OCI-LY3 (cell line): ENCODE measurements around the gene RRAD.

Experiments used
- H2AFZ ChIP-seq: fragments of 200-600, 300-600 bp; shearing (Covaris generic); 2 replicates; pipeline ENCODE4 v1.6.0; 2014; ENCODE audit warnings: antibody characterized with exemption, low read depth, low read length
- H3K27ac ChIP-seq: fragments of 200-600, 300-600 bp; sonication (generic); 2 replicates; pipeline ENCODE4 v1.5.1; 2014; ENCODE audit warnings: mild to moderate bottlenecking, low read length, moderate library complexity, mixed read lengths
- H3K27me3 ChIP-seq: fragments of 200-600, 300-600 bp; sonication (generic); 2 replicates; pipeline ENCODE4 v1.6.1; 2014; ENCODE audit warnings: low read depth, low read length, mixed read lengths
- H3K36me3 ChIP-seq: fragments of 200-600, 300-600 bp; sonication (generic); replicated peaks from 2 replicates; pipeline ENCODE3; 2014; ENCODE audit warnings: low read depth, low read length, mixed read lengths
- H3K4me1 ChIP-seq: fragments of 300-600, 200-600 bp; sonication (generic); 2 replicates; pipeline ENCODE4 v1.6.1; 2014; ENCODE audit warnings: low read length, mixed read lengths
- H3K4me2 ChIP-seq: fragments of 200-600, 300-600 bp; sonication (generic); 2 replicates; pipeline ENCODE4 v1.6.1; 2014; ENCODE audit warnings: low read length, mixed read lengths
- H3K4me3 ChIP-seq: fragments of 300-600, 200-600 bp; sonication (generic); 2 replicates; pipeline ENCODE4 v1.5.1; 2014; ENCODE audit warnings: antibody characterized with exemption, mild to moderate bottlenecking, low read length, moderate library complexity
- H3K79me2 ChIP-seq: fragments of 300-600, 200-600 bp; shearing (Covaris generic); 2 replicates; pipeline ENCODE4 v1.6.1; 2014; ENCODE audit warnings: mild to moderate bottlenecking, low read length, mixed read lengths
- H3K9ac ChIP-seq: fragments of 300-600, 200-600 bp; shearing (Covaris generic); 2 replicates; pipeline ENCODE4 v1.6.0; 2014; ENCODE audit warnings: mild to moderate bottlenecking, low read length, moderate library complexity
- H3K9me3 ChIP-seq: fragments of 200-600, 300-600 bp; shearing (Covaris generic); 2 replicates; pipeline ENCODE4 v1.6.1; 2014; ENCODE audit warnings: low read length, mixed read lengths; ENCODE audit not compliant: insufficient read depth
- H4K20me1 ChIP-seq: fragments of 200-600, 300-600 bp; sonication (generic); 2 replicates; pipeline ENCODE4 v1.6.1; 2016; ENCODE audit warnings: low read length, mixed read lengths; ENCODE audit not compliant: insufficient read depth
- EZH2phosphoT487 ChIP-seq: fragments of 200-600 bp; shearing (Covaris generic); IDR thresholded peaks from 2 replicates; pipeline ENCODE4 v1.6.1; 2018; ENCODE audit warnings: antibody characterized with exemption, mixed run types, low read depth
- TF ChIP-seq, protein P1 (sequence below): fragments of 200-600, 300-600 bp; sonication (generic); IDR thresholded peaks from 2 replicates; pipeline ENCODE4 v1.5.1; 2014; ENCODE audit warnings: antibody characterized with exemption, low read length, low read depth

RRAD gene

DNA sequence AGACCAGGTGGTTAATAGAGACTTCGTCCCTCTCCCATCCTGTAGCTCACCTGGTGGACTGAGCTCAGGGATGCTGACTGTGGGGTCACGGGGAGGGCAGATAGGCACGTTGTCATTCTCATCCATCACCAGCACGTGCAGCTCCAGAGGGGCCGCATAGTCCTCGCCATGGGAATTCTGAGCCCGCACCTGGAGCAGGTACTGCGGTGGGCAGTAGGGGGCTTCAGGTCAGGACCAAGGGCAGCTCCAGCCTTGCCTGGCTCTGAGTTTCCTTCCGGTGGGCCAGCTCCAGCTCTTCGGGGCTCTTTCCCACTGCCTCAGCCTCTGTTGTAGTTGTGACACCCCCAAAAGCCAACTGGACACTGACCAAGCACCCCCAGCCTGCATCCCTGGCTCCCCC lies 12.3 kb downstream of the RRAD start:
- Histone ChIP-seq H2AFZ (no peak overlapping the region), H3K27me3 (0 out of 2 replicates have a peak, but pooled peaks cover 8% of the 10 kb centered on the region), H3K4me1 (no peaks in the 10 kb centered on the region), H3K27ac (no peak overlapping the region), H3K36me3 (no peaks in the 10 kb centered on the region), H3K9me3 (no peaks in the 10 kb centered on the region), H3K4me3 (no peak overlapping the region), H4K20me1 (no peaks in the 10 kb centered on the region), H3K79me2 (no peaks in the 10 kb centered on the region), H3K9ac (no peak overlapping the region), H3K4me2 (no peak overlapping the region)
- no peak for TF ChIP-seq EZH2phosphoT487
- TF ChIP-seq, protein P1, sequence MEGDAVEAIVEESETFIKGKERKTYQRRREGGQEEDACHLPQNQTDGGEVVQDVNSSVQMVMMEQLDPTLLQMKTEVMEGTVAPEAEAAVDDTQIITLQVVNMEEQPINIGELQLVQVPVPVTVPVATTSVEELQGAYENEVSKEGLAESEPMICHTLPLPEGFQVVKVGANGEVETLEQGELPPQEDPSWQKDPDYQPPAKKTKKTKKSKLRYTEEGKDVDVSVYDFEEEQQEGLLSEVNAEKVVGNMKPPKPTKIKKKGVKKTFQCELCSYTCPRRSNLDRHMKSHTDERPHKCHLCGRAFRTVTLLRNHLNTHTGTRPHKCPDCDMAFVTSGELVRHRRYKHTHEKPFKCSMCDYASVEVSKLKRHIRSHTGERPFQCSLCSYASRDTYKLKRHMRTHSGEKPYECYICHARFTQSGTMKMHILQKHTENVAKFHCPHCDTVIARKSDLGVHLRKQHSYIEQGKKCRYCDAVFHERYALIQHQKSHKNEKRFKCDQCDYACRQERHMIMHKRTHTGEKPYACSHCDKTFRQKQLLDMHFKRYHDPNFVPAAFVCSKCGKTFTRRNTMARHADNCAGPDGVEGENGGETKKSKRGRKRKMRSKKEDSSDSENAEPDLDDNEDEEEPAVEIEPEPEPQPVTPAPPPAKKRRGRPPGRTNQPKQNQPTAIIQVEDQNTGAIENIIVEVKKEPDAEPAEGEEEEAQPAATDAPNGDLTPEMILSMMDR = no peak

DNA sequence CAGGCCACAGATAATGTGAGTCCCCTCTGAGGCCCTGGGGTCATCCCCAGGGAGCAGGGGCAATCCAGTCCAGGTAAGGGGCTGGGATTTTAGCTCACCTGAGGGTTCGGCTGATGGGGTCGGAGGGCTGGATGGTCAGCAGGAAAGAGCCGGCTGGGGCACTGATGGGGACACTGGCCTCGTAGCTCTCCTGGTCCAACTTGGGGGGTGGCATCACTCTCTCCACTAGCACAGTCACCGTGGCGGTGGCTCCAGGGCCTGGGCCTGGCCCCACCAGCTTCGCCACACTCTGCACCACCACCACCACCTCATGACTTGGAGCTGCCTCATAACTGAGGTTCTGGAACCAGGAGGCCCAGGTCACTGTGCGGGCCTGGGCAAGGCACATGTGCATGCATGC lies 13.5 kb downstream of the RRAD start:
- no peak overlapping the region for H2AFZ ChIP-seq
- H3K4me2 ChIP-seq = no peak overlapping the region
- peaks cover 8% of the 10 kb centered on the region; the same call in 1 of the 2 replicates for H3K27me3 ChIP-seq

DNA sequence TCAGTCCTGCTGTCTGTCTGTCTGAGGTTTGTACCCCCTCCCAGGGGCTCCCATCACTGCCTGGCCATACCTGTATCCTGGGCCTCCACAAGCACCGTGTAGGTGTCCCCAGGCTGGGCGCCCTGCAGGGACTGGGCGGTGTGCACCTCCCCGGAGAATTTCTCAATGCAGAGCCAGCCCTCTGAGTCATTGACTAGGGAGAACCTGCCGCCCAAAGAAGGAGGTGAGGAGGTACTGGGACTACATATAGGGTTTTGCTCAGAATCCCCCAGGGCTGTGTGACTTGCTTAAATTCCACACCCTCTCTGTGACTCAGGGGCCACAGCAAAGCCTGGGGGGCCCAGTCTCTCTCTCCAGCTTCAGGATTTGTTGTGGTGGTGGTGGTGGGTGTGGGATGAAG lies 14.2 kb downstream of the RRAD start:
- Histone ChIP-seq H3K27me3 (peaks cover 3% of the 10 kb centered on the region; the same call in 1 of the 2 replicates), H2AFZ (no peak overlapping the region), H3K79me2 (no peaks in the 10 kb centered on the region), H3K27ac (no peak overlapping the region), H3K4me2 (no peak overlapping the region), H4K20me1 (no peaks in the 10 kb centered on the region), H3K4me3 (no peak overlapping the region), H3K9me3 (no peaks in the 10 kb centered on the region), H3K36me3 (no peaks in the 10 kb centered on the region), H3K9ac (no peak overlapping the region), H3K4me1 (no peaks in the 10 kb centered on the region)
- TF ChIP-seq, protein P1 = no peak
- TF ChIP-seq EZH2phosphoT487 = no peak

More for the DNA sequence above, 13.5 kb downstream of the RRAD start:
- Histone ChIP-seq H3K9me3 (no peaks in the 10 kb centered on the region), H3K36me3 (no peaks in the 10 kb centered on the region), H3K79me2 (no peaks in the 10 kb centered on the region), H3K9ac (no peak overlapping the region), H4K20me1 (no peaks in the 10 kb centered on the region), H3K27ac (no peak overlapping the region), H3K4me3 (no peak overlapping the region), H3K4me1 (no peaks in the 10 kb centered on the region)
- TF ChIP-seq EZH2phosphoT487 = no peak
- TF ChIP-seq, protein P1 = no peak

DNA sequence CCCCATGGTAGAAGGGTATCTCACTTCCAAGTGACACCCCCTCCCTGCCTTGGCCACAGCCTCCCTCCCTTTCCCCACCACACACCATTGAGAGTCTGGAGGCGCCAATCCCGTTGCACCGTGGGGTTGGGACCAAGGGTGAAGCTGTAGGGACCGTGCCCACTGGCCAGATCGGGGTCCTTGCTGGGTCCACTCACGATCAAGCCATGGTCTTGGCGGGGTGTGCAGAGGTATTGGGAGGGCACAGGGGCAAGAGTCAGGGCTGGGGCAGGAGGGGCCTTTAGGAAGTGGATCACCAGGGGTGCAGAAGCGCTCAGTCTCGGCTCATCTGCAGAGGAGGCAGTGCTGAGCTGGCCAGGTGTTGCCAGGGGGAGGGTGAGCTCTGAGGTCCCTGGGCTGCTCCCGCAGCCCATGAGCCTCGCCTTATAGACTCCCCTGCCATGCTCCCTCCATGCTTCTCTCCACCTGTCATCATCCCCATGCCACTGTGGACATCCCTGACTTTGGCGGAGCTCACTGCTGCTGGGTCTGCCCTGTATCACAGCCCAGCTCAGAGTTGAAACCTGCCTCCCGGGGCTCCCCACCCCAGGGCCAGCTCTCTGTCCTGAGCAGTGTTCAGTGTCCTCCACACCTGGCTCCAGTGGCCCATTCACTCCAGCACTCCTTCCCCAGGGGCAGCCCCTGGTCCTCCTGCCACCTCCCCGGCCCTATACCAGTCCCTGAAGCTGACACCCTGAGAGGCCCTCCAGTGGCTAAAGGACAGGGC lies 15.0 kb downstream of the RRAD start:
- TF ChIP-seq, protein P1 = no peak
- no peak for TF ChIP-seq EZH2phosphoT487
- no peak overlapping the region for H2AFZ ChIP-seq
- H3K4me3 ChIP-seq = no peak overlapping the region
- no peaks in the 10 kb centered on the region for H3K4me1 ChIP-seq
- no peaks in the 10 kb centered on the region for H3K36me3 ChIP-seq
- no peaks in the 10 kb centered on the region; the same call in 1 of the 2 replicates for H3K27me3 ChIP-seq
- no peak overlapping the region for H3K9ac ChIP-seq
- no peaks in the 10 kb centered on the region for H4K20me1 ChIP-seq
- H3K4me2 ChIP-seq = no peak overlapping the region
- H3K27ac ChIP-seq = no peak overlapping the region
- no peaks in the 10 kb centered on the region for H3K79me2 ChIP-seq
- no peaks in the 10 kb centered on the region for H3K9me3 ChIP-seq
